ENCODE results near the gene MIGA1.
"Not testable (repeated sequence)": the region's sequence is repeated elsewhere in the genome, so short reads cannot be mapped to it uniquely, and the experiment has no call there.

Gene MIGA1

GRCh38 chr1:77797991-77798390 is 18.5 kb downstream of the MIGA1 start:
- no peak for DNase-seq (ENCODE audit: low spot score)

GRCh38 chr1:77802026-77802425 is 22.6 kb downstream of the MIGA1 start:
- DNase-seq (ENCODE audit: low spot score): no peak

DNA sequence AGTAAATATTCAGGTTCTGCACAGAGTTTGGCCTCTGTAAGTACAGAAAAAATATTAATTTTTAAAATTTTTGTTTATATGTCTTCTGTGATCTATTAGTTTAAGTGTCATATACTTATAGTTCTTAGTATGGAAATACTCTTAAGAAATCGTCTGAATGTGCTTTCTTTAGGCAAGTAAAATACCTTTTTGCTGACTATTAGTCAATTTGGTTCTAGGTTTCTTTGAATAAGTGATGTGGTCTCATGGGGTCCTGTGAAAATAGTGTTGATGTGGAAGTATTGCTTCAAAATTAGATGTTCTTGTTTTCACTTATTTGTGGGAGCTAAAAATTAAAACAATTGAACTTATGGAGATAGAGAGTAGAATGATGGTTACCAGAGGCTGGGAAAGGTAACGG is 23.9 kb downstream of the MIGA1 start:
- no peak for DNase-seq (ENCODE audit: low spot score)

GRCh38 chr1:77809787-77810462 is 30.5 kb downstream of the MIGA1 start:
- DNase-seq (ENCODE audit: low spot score): not testable (repeated sequence)

DNA sequence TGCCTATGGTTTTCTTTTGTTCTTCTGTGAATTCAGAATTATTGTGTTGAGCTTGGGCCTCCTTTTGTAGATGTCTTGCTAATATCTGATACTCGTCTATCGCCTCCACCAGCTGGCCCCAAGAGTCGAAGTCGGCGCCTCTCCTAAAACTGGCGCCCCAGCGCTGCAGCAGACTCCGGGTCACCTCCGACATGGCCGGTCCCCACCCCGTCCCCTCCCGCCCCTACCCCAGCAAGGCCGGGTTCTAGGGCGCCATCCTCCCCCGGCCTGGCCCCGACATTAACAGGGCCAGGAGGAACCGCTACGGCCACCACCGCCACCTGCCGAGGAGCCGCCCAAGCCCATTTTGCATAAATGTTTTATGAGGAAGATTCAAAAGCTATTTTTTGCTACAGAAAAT is 32.1 kb downstream of the MIGA1 start:
- not testable (repeated sequence) for DNase-seq (ENCODE audit: low spot score)

GRCh38 chr1:77817368-77818209 is 38.1 kb downstream of the MIGA1 start:
- no peak for DNase-seq (ENCODE audit: low spot score)

DNA sequence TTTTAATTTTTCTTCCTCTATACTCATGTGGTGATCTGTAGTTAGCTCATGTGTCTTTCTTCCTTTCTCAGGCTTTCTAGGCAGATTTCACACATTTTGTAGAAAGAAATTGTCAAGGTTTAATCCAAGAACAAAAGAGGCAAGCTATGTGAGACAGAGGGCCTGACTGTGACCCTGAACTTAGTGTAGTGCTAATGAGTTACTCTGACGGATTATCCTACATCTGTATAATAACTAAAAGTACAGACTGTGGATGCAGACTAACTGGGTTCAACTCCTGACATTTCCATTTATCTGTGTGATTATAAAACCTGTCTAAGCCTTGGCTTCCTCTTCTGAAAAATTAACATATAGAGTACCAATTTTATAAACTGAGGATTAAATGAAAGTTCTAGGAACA is 40.7 kb downstream of the MIGA1 start:
- DNase-seq (ENCODE audit: low spot score): no peak

DNA sequence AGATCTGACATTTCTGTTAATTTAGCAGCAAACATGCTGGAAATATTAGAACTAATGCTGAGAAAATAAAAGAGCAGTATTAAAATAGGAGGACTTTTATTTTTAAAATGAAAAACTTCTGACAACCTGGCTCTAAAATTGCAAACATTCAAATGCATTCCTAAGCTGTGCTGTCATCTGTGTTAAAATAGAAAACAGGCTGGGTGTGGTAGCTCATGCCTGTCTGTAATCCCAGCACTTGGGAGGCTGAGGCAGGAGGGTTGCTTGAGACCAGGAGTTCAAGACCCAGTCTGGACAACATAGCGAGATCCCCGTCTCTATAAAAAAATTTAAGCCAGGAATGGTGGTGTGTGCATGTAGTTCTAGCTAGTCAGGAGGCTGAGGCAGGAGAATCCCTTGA is 44.6 kb downstream of the MIGA1 start:
- DNase-seq (ENCODE audit: low spot score): no peak

DNA sequence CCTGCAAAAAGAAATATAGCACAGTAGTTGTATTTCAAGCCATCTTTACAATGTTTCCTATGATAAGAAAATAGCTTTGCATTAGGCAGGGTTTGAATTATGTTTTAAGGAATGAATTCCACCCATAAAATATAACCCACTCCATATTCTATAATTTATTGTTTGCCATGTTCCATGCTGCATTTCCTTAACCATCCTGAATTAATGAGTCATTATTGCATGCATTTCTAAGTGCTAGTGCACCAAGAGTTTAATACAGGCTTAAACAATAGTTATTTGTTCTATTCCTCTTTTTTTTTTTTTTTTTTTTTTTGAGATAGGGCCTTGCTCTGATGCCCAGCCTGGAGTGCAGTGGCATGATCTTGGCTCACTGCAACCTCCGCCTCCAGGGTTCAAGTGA is 45.2 kb downstream of the MIGA1 start:
- DNase-seq (ENCODE audit: low spot score): no peak

DNA sequence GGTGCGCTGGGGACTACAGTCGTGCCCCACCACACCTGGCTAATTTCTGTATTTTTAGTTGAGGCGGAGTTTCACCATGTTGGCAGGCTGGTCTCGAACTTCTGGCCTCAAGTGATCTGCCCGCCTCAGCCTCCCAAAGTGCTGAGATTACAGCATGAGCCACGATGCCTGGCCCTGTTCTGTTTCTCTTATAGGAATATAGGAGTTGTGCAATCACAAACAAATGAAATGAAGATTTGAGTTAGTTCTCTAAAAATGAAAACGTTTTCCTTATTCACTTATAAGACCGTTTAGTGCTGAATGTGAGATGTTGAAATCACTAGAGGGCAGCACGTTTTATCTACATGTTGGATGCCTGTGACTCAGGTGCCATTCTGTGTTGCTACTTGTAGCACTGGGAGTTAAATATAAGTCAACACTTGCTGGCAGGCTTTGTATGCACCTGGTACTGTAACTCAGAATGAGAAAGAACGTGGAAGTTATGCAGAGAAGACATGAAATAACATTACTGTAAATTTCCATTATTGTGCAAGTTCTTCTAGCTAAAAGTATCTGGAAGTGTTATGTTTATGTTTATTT is 45.8 kb downstream of the MIGA1 start:
- DNase-seq (ENCODE audit: low spot score): no peak

- DNase-seq (ENCODE audit: low spot score): not testable (repeated sequence)
Measured at GRCh38 chr1:77826851-77827250, 47.4 kb downstream of the MIGA1 start.

DNA sequence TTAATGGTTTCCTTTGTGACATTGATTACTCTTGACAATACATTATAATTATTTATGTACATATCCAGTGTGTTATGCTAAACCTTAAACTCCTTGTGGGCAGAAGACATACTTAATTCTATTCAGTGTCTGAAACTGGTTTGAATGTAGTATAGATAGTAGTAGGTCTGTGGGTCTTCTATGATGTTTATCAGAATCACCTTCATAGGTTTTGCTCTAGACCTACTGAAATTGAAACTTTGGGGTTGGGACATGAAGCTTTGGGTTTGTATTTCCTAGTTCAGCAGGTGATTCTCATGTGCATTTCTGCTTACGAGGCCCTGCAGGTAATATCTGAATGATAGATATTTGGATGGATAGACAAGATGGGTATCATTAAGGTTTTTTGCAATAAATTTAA is 48.6 kb downstream of the MIGA1 start:
- DNase-seq (ENCODE audit: low spot score): no peak

GRCh38 chr1:77829851-77830250 is 50.4 kb downstream of the MIGA1 start:
- DNase-seq (ENCODE audit: low spot score): no peak

- DNase-seq (ENCODE audit: low spot score): no peak
Measured at GRCh38 chr1:77830946-77831345, 51.5 kb downstream of the MIGA1 start.

- DNase-seq (ENCODE audit: low spot score): no peak
Measured at GRCh38 chr1:77831566-77831965, 52.1 kb downstream of the MIGA1 start.

- no peak for DNase-seq (ENCODE audit: low spot score)
Measured at GRCh38 chr1:77831976-77832711, 52.7 kb downstream of the MIGA1 start.

GRCh38 chr1:77832901-77833300 is 53.5 kb downstream of the MIGA1 start:
- DNase-seq (ENCODE audit: low spot score): no peak

- no peak for DNase-seq (ENCODE audit: low spot score)
Measured at GRCh38 chr1:77833521-77834100, 54.2 kb downstream of the MIGA1 start.

GRCh38 chr1:77834771-77835334 is 55.4 kb downstream of the MIGA1 start:
- DNase-seq (ENCODE audit: low spot score): no peak

- DNase-seq (ENCODE audit: low spot score): no peak
Measured at GRCh38 chr1:77841574-77841973, 62.1 kb downstream of the MIGA1 start.

DNA sequence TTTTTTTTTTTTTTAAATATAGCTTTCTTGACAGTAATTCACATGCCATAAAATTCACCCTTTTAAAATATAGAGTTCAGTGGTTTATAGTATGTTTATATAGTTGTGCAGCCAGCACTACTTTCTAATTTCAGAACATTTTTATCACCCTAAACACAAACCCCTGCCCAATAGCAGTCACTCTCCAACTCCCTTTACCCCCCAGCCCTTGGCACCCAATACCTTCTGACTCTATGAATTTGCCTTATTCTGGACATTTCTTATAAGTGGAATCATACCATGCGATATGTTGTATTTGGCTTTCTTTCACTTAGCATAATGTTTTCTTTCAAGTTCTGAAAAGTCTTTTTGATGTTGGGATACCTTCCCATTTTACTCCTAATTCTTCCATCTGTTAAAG is 66.5 kb downstream of the MIGA1 start:
- no peak for DNase-seq (ENCODE audit: low spot score)

DNA sequence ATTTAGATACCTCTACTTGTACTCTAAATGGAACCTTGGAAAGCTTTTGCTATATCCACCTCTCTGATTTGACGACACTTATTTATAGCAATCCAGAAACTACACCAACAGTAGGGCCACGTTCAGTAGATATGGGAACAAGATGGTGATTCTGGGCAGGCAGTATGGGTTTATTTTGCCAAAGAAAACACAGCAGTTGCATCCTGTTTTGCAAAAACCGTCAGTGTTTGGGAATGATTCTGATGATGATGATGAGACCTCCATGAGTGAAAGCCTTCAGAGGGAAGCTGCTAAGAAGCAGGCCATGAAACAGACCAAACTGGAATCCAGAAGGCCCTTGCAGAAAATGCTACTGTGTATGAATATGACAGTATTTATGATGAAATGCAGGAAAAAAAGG is 67.5 kb downstream of the MIGA1 start:
- no peak for DNase-seq (ENCODE audit: low spot score)

All from left forelimb (tissue), 1 donor.